Measurements from ENCODE around the gene KAT5.
"Not testable (repeated sequence)": the region's sequence is repeated elsewhere in the genome, so short reads cannot be mapped to it uniquely, and the experiment has no call there.

The KAT5 gene

DNA sequence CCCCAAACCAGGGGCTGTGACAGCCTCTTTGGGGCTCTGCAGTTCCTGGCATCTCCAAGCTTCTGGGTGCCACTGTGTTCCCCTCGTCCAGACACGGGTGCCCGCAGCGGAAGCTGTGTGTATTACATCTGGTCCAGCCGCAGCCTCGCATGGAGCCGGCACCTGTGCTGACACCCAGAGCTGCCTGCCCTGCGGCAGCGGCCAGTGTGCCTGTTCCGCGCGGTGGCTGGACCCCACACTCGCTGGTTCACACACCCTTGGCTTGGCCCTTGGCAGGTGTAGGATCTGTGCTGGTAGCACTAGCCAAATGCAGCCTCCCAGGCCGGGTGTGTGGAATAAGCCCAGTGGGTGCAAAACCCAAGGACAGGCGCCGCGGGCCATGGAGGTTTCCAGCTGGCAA, 33.0 kb downstream of the KAT5 start:
- Histone ChIP-seq H3K9ac (ENCODE audit: low read depth, low read length) (no peak overlapping the region), H3K27me3 (ENCODE audit: insufficient read depth, low read length) (peaks cover 23% of the 10 kb centered on the region)

DNA sequence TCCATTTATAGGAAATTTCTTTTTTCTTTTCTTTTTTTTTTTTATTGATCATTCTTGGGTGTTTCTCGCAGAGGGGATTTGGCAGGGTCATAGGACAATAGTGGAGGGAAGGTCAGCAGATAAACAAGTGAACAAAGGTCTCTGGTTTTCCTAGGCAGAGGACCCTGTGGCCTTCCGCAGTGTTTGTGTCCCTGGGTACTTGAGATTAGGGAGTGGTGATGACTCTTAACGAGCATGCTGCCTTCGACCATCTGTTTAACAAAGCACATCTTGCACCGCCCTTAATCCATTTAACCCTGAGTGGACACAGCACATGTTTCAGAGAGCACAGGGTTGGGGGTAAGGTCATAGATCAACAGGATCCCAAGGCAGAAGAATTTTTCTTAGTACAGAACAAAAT, 50.1 kb downstream of the KAT5 start:
- not testable (repeated sequence) for H3K36me3 ChIP-seq (ENCODE audit: insufficient read depth, low read depth, low read length); H3K9ac ChIP-seq (ENCODE audit: low read depth, low read length); H3K27me3 ChIP-seq (ENCODE audit: insufficient read depth, low read length); H3K4me1 ChIP-seq (ENCODE audit: insufficient read depth, low read length); H3K4me3 ChIP-seq (ENCODE audit: low read length); H3K27ac ChIP-seq (ENCODE audit: low read length)
- H3K9me3 ChIP-seq (ENCODE audit: insufficient read depth, low read depth, low read length) = peaks cover 10% of the 10 kb centered on the region

More for the DNA sequence above, 33.0 kb downstream of the KAT5 start:
- Histone ChIP-seq H3K36me3 (ENCODE audit: insufficient read depth, low read depth, low read length) (no peaks in the 10 kb centered on the region), H3K4me3 (ENCODE audit: low read length) (no peak overlapping the region), H3K9me3 (ENCODE audit: insufficient read depth, low read depth, low read length) (no peaks in the 10 kb centered on the region; the same call in none of the 2 replicates), H3K27ac (ENCODE audit: low read length) (no peak overlapping the region), H3K4me1 (ENCODE audit: insufficient read depth, low read length) (no peaks in the 10 kb centered on the region)

DNA sequence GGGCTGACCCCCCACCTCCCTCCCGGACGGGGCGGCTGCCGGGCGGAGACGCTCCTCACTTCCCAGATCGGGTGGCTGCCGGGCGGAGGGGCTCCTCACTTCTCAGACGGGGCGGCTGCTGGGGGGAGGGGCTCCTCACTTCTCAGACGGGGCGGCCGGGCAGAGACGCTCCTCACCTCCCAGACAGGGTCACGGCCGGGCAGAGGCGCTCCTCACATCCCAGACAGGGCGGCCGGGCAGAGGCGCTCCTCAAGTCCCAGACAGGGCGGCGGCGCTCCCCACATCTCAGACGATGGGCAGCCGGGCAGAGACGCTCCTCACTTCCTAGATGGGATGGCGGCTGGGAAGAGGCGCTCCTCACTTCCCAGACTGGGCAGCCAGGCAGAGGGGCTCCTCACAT, 50.8 kb downstream of the KAT5 start:
- not testable (repeated sequence) for H3K4me3 ChIP-seq (ENCODE audit: low read length); H3K9ac ChIP-seq (ENCODE audit: low read depth, low read length); H3K27ac ChIP-seq (ENCODE audit: low read length); H3K4me1 ChIP-seq (ENCODE audit: insufficient read depth, low read length); H3K36me3 ChIP-seq (ENCODE audit: insufficient read depth, low read depth, low read length); H3K27me3 ChIP-seq (ENCODE audit: insufficient read depth, low read length)
- H3K9me3 ChIP-seq (ENCODE audit: insufficient read depth, low read depth, low read length) = peaks cover 10% of the 10 kb centered on the region

DNA sequence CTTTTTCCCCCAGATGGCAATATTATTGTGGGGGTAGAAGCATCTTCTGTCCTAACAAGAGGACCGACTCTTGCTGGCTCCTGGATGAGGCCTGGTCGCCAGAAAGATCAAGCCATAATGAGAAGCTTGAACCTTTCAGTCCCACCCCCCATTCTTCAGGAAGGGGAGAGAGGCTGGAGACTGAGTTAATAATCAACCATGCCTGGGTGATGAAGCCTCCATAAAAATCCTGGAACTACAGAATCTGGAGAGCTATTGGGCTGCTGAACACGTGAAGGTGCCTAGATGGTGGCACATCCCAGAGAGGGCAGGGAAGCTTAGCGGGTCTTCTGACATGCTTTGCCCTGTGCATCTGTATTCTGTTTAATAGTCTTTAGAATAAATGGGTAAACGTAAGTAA, 52.4 kb downstream of the KAT5 start:
- no peak overlapping the region for H3K27ac ChIP-seq (ENCODE audit: low read length)

DNA sequence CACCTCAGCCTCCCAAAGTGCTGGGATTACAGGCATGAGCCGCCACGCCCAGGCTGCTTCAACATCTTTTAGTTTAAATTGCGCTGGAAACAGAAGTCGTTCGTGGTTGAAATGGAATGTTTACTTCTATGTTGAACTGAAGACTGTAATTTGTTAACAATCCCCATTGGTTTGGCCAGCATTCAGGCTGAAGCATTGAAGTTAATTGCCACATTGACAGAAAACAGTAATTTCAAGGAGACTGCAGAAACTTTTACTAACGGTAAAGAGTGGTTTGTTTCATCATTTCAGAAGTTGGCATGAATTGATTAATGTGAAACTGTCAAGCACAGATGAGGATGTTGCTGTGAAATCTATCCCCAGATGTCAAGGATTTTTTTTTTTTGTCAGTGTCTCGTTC, 54.5 kb downstream of the KAT5 start:
- Histone ChIP-seq H3K4me3 (ENCODE audit: low read length) (no peak overlapping the region), H3K9me3 (ENCODE audit: insufficient read depth, low read depth, low read length) (no peaks in the 10 kb centered on the region), H3K36me3 (ENCODE audit: insufficient read depth, low read depth, low read length) (no peaks in the 10 kb centered on the region), H3K27ac (ENCODE audit: low read length) (no peak overlapping the region), H3K4me1 (ENCODE audit: insufficient read depth, low read length) (no peaks in the 10 kb centered on the region), H3K9ac (ENCODE audit: low read depth, low read length) (no peak overlapping the region), H3K27me3 (ENCODE audit: insufficient read depth, low read length) (no peaks in the 10 kb centered on the region)

More for the DNA sequence above, 52.4 kb downstream of the KAT5 start:
- no peaks in the 10 kb centered on the region for H3K27me3 ChIP-seq (ENCODE audit: insufficient read depth, low read length)
- no peak overlapping the region for H3K9ac ChIP-seq (ENCODE audit: low read depth, low read length)
- no peaks in the 10 kb centered on the region for H3K36me3 ChIP-seq (ENCODE audit: insufficient read depth, low read depth, low read length)
- peaks cover 7% of the 10 kb centered on the region for H3K9me3 ChIP-seq (ENCODE audit: insufficient read depth, low read depth, low read length)
- no peaks in the 10 kb centered on the region for H3K4me1 ChIP-seq (ENCODE audit: insufficient read depth, low read length)
- H3K4me3 ChIP-seq (ENCODE audit: low read length) = no peak overlapping the region

DNA sequence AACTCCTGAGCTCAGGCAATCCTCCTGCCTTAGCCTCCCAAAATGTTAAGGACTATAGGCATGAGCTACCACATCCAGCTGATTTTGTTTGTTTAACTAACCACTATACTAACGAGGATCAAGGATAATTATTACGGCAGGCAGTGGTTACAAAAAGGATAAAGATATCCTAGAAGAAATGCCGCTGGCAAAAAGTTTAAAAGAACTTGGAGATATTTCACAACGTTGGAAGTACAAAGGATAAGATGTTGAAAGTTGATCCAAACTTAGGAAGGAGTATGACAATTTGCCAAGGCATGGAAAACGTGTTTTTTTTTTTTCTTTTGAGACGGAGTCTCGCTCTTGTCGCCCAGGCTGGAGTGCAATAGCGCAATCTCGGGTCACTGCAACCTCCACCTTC, 55.4 kb downstream of the KAT5 start:
- Histone ChIP-seq H3K9me3 (ENCODE audit: insufficient read depth, low read depth, low read length) (no peaks in the 10 kb centered on the region), H3K4me1 (ENCODE audit: insufficient read depth, low read length) (no peaks in the 10 kb centered on the region), H3K4me3 (ENCODE audit: low read length) (no peak overlapping the region), H3K27me3 (ENCODE audit: insufficient read depth, low read length) (no peaks in the 10 kb centered on the region), H3K36me3 (ENCODE audit: insufficient read depth, low read depth, low read length) (no peaks in the 10 kb centered on the region), H3K27ac (ENCODE audit: low read length) (no peak overlapping the region), H3K9ac (ENCODE audit: low read depth, low read length) (no peak overlapping the region)

DNA sequence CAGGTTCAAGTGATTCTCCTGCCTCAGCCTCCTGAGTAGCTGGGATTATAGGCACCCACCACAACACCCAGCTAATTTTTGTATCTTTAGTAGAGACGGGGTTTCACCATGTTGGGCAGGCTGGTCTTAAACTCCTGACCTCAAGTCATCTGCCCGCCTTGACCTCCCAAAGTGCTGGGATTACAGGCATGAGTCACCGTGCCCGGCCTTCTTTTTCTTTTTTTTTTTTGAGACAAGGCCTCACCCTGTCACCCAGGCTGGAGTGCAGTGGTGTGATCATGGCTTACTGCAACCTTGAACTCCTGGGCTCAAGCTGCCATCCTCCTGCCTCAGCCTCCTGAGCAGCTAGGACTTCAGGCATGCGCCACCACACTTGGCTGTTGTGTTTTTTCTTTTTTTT, 55.8 kb downstream of the KAT5 start:
- not testable (repeated sequence) for H3K9me3 ChIP-seq (ENCODE audit: insufficient read depth, low read depth, low read length); H3K36me3 ChIP-seq (ENCODE audit: insufficient read depth, low read depth, low read length); H3K9ac ChIP-seq (ENCODE audit: low read depth, low read length); H3K4me1 ChIP-seq (ENCODE audit: insufficient read depth, low read length); H3K27me3 ChIP-seq (ENCODE audit: insufficient read depth, low read length); H3K4me3 ChIP-seq (ENCODE audit: low read length); H3K27ac ChIP-seq (ENCODE audit: low read length)
